Activated T-cell treated with anti-CD3 and anti-CD28 coated beads, Interleukin-2, amount 50 U/mL, for 24 hours (primary cell): ENCODE data around the gene DUSP15.
"Not testable (repeated sequence)": the region's sequence is repeated elsewhere in the genome, so short reads cannot be mapped to it uniquely, and the experiment has no call there.

Experiments used
- DNase-seq: peaks from one replicate; pipeline ENCODE4 v3.0.0-alpha.2; 2020
- H3K27ac Mint-ChIP-seq: 2 replicates; pipeline ENCODE4 v1.8.0; 2020; ENCODE audit warnings: mild to moderate bottlenecking, mixed read lengths
- H3K27me3 Mint-ChIP-seq: 2 replicates; pipeline ENCODE4 v1.8.0; 2020; ENCODE audit warnings: mixed read lengths
- H3K36me3 Mint-ChIP-seq: 2 replicates; pipeline ENCODE4 v1.8.0; 2020; ENCODE audit warnings: low read depth, mixed read lengths
- H3K4me1 Mint-ChIP-seq: 2 replicates; pipeline ENCODE4 v1.8.0; 2020; ENCODE audit warnings: low read depth, mixed read lengths
- H3K4me3 Mint-ChIP-seq: 2 replicates; pipeline ENCODE4 v1.8.0; 2020; ENCODE audit warnings: mild to moderate bottlenecking, moderate library complexity, mixed read lengths
- H3K9me3 Mint-ChIP-seq: 2 replicates; pipeline ENCODE4 v1.8.0; 2020; ENCODE audit warnings: mixed read lengths

Gene DUSP15

DNA sequence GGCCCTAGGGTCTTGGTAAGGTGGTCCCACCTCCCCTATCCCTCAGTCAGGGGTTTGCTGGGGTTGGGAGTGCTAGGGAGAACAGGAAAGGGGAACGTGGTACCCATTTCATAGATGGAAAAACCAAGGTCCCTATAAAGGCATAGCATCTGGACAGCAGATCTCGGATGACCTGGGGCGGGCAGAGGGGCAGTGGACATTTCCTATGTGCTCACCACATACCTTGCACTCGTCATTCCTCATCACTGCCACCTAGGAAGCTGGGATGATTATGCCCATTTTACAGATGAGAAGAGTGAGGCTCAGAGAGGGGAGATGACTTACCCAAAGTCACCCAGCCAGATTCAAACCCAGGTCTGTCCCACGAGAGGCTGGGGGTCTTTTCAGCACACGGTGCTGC lies 39.1 kb downstream of the DUSP15 start:
- Mint-ChIP-seq H3K36me3 (no peaks in the 10 kb centered on the region), H3K4me3 (no peak overlapping the region), H3K9me3 (no peaks in the 10 kb centered on the region), H3K27ac (no peak overlapping the region), H3K4me1 (peaks cover 4% of the 10 kb centered on the region), H3K27me3 (no peaks in the 10 kb centered on the region)
- DNase-seq, result no peak

DNA sequence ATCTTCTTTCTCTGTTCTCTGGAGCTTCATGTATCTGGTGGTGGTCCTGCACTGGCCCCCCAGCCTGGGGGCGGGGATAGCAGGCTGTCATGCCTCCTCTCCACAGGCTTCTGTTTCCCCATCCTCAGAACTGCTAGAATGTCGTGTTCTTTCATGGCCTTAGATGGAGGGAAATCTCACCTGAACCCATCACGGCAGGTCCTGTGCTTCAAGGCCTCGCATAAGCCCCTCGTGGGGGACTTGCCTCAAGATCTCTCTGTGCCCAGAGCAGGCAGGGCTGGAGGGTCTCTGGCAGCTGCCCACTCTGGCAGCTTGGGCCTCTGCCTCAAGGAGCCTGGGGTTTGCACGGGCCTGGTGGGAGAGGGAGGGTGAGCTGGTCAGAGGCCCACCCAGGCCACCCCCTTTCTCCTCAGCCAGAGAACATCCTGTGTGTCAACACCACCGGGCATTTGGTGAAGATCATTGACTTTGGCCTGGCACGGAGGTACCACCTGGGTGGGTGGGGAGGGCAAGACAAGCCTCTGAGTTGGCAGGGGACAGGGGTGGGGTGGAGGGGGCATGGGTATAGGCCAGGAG lies 39.8 kb downstream of the DUSP15 start:
- H3K4me1 Mint-ChIP-seq, result no peaks in the 10 kb centered on the region
- H3K27ac Mint-ChIP-seq, result no peak overlapping the region
- H3K9me3 Mint-ChIP-seq, result no peaks in the 10 kb centered on the region
- no peak for DNase-seq
- H3K27me3 Mint-ChIP-seq, result no peaks in the 10 kb centered on the region
- no peak overlapping the region for H3K4me3 Mint-ChIP-seq
- H3K36me3 Mint-ChIP-seq, result no peaks in the 10 kb centered on the region

DNA sequence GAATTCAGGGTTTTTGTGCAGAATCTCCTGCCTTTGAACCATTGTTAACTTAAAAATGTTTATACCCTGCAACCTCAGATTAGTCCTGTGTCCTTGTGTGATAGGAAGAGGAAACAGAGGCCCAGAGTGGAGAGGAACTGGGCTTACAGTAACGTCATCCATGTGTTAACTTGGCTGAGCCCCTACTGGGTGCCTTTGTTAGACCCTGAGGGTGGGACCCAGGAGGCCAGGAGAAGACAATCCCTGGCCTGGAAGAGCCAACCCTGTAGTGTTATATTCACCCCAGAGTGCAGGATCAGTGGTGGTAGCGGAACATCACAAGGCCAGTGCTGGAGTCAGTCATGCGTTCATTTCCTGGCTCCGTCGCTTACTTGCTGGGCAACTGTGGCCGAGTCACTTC lies 40.6 kb downstream of the DUSP15 start:
- Mint-ChIP-seq H3K4me1 (no peaks in the 10 kb centered on the region), H3K9me3 (no peaks in the 10 kb centered on the region), H3K27ac (no peak overlapping the region), H3K36me3 (no peaks in the 10 kb centered on the region), H3K4me3 (no peak overlapping the region), H3K27me3 (no peaks in the 10 kb centered on the region)
- DNase-seq, result no peak

DNA sequence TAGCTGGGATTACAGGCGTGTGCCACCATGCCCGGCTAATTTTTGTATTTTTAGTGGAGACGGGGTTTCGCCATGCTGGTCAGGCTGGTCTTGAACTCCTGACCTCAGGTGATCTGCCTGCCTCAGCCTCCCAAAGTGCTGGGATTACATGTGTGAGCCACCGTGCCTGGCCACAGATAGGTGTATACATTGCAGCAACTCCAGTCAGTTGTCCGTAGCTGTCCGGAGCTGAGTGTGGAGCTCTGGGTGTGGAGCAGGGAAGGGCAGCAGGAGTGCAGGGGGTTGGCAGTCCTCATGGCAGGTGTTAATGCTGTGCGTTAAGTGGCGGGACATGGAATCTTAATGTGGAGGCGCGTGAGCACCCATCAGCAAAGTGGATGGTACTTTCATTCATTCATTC lies 42.3 kb downstream of the DUSP15 start:
- not testable (repeated sequence) for H3K27ac Mint-ChIP-seq, H3K9me3 Mint-ChIP-seq, H3K4me1 Mint-ChIP-seq, H3K36me3 Mint-ChIP-seq, H3K27me3 Mint-ChIP-seq, H3K4me3 Mint-ChIP-seq, DNase-seq

DNA sequence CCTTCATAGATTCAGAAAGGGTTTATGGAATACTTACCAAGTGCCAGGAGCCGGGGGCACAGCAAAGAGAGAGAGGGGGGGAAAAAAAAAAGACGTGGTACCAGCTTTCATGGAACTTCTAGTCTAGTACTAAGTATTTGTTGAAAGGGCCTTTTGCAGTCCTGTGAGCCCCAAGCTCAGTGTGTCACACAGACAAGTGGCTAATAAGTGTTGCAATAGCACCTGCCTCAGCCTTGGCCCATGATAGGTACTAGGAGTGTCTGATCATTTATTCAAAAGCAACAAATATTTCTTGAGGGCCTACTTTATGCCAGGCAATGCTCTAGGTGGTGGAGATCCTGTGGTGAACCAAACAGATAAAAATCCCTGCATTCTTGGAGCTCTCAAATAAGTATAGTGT lies 43.3 kb downstream of the DUSP15 start:
- H3K4me3 Mint-ChIP-seq, result no peak overlapping the region
- no peak overlapping the region for H3K27ac Mint-ChIP-seq
- no peaks in the 10 kb centered on the region for H3K9me3 Mint-ChIP-seq
- H3K4me1 Mint-ChIP-seq, result peaks cover 2% of the 10 kb centered on the region
- no peaks in the 10 kb centered on the region for H3K27me3 Mint-ChIP-seq
- DNase-seq, result no peak
- no peaks in the 10 kb centered on the region for H3K36me3 Mint-ChIP-seq

DNA sequence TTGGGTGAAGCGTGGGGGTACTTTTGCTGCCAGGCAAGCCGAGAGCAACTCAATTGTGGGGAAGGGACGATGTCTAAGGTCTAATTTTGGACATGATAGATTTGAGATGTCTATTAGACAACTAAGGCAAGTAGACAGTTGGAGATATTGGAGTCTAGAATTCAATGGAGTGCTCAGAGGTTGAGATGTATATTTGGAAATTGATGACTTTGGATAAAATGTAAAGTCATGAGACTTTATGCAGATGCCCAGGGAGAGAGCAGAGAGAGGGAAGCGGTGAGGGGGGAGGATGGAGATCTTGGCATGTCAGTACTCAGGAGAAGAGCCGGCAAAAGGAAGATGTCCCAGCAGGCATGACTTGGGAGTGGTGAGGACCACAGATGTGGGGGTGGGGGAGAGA lies 44.3 kb downstream of the DUSP15 start:
- Mint-ChIP-seq H3K27me3 (no peaks in the 10 kb centered on the region), H3K36me3 (no peaks in the 10 kb centered on the region), H3K27ac (no peak overlapping the region), H3K9me3 (no peaks in the 10 kb centered on the region), H3K4me3 (no peak overlapping the region), H3K4me1 (peaks cover 2% of the 10 kb centered on the region)
- DNase-seq, result no peak

DNA sequence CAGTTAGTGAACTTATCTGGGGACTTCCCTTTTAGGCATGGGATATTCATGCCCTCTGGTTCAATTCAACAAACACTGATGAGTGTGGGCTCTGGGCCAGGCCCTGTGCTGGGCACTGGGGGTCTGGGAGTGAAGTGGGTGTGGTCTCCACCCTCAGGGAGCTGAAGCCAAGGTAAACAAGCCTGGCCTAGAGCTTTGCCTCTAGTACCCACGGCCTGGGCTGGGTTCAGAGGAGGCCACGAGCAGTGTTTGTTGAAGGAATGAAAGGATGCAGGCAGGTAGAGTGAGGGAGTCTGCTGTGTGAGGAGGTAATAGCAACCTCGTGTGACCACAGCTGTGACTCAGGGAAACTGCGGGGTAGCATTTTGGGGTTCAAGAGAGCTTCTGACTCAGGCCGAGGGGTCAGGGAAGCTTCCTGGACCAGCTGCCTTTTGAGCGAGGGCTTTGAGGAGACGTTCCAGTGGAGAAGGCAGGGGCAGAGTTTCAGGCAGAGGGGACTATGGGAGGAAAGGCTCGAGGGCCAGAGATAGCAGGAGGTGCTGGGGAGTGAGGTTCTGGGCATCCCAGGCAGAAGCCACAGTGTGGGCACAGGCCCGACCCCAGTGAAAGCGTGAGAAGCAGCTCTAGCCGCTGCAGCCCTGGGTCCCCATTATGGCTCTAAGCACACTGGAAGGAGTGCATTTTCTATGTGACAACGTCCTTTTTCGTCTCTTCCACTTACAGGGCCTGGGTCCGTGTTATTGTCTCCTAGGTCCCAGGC lies 45.6 kb downstream of the DUSP15 start:
- DNase-seq, result no peak
- Mint-ChIP-seq H3K27ac (no peak overlapping the region), H3K27me3 (no peaks in the 10 kb centered on the region), H3K36me3 (no peaks in the 10 kb centered on the region), H3K4me3 (no peak overlapping the region), H3K9me3 (no peaks in the 10 kb centered on the region), H3K4me1 (peaks cover 2% of the 10 kb centered on the region)

DNA sequence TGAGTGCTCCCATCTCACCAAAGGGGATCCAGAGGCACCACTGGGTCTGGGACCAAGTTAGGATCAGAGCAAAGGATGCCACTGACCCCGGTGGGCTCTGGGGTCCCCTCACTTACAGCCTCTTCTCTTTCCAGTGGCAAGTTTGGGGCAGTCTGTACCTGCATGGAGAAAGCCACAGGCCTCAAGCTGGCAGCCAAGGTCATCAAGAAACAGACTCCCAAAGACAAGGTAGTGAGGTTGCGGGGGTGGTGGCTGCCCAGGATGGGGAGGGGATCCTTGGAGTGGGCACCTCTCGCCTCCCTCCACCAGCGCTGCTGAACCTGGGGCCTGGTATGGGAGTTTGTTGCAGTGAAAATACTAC lies 46.2 kb downstream of the DUSP15 start:
- Mint-ChIP-seq H3K36me3 (no peaks in the 10 kb centered on the region), H3K4me3 (no peak overlapping the region), H3K27me3 (no peaks in the 10 kb centered on the region), H3K27ac (no peak overlapping the region), H3K9me3 (no peaks in the 10 kb centered on the region), H3K4me1 (peaks cover 2% of the 10 kb centered on the region)
- no peak for DNase-seq

DNA sequence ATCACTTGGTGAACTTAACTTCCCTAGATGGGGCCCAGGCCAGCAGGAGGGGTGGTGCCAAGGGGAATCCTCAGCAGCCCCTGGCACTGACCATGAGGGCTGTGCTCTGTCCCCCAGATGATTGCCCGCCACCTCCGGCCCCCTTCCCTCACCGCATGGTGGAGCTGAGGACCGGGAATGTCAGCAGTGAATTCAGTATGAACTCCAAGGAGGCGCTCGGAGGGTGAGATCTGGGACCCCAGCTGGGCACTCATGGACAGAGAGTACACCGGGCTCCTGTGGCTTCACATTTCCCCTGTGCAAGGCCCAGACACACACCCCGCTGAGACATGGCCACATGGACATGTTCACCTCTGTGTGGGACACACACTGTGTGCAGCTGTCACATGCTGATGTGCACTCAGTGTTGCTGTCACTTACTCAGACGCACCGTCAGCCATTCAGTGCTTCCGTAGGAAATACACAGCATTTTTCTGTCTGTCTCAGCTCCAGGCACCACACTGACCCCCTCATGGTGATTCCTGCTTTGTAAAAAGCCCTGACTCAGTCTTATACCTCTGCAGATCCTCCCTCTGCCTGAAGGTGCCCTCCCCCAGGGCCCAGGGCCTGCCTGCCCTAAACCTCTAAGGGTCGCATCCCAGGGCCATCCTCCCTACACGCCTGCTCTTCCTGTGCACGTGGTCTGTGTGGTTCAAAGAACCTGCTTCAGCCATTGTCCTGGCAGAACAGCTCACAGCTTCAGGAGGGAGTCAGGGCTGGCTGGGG lies 46.8 kb downstream of the DUSP15 start:
- no peak overlapping the region for H3K4me3 Mint-ChIP-seq
- H3K36me3 Mint-ChIP-seq, result no peaks in the 10 kb centered on the region

DNA sequence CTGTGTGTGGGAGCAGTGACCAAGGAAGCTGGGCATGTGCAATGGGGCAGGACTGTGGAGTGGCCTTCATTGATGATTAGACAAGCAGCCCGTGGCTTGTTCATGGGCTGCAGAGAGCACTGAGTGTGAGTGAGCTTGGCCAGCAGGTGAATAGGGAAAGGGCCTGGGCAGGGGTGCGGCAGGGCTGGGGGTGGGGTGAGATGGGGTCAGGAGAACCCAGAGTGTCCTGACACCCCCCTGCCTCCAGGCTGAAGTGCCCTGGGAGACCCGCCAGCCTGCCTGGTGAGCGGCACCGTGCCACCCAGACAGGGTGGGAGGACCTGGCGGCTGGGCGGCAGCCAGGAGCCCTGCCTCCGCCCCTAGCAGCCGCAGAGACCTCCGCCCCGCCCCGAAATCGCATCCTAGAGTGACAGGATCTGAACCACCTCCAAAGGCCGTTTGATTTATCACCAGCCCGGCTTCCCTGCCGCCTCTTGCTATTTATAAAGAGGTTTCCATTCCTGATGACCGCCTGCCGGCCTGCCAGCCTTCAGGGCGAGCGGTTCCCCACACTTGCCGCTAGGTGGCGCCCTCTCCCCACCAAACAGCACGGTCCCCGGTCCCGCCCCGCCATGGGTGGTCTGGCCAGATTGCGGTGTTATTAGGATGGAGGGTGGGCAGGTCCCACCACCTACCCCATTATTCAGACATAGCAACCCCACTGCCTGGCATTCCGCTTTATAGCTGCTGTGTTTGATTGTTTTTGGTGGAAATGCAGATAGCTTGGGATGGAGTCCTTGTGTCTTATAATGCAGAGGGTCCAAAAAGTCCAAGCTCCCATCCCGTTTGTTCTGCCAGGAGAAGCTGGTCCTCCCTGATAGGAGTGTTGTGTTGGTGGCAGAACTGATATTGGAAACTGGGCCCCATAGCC lies 47.7 kb downstream of the DUSP15 start:
- Mint-ChIP-seq H3K27me3 (no peaks in the 10 kb centered on the region), H3K36me3 (no peaks in the 10 kb centered on the region), H3K4me1 (peaks cover 2% of the 10 kb centered on the region), H3K9me3 (no peaks in the 10 kb centered on the region), H3K4me3 (no peak overlapping the region), H3K27ac (no peak overlapping the region)
- DNase-seq, result peak; percentile 88

More for the DNA sequence above, 46.8 kb downstream of the DUSP15 start:
- no peak overlapping the region for H3K27ac Mint-ChIP-seq
- H3K27me3 Mint-ChIP-seq, result no peaks in the 10 kb centered on the region
- no peak for DNase-seq
- peaks cover 2% of the 10 kb centered on the region for H3K4me1 Mint-ChIP-seq
- H3K9me3 Mint-ChIP-seq, result no peaks in the 10 kb centered on the region

DNA sequence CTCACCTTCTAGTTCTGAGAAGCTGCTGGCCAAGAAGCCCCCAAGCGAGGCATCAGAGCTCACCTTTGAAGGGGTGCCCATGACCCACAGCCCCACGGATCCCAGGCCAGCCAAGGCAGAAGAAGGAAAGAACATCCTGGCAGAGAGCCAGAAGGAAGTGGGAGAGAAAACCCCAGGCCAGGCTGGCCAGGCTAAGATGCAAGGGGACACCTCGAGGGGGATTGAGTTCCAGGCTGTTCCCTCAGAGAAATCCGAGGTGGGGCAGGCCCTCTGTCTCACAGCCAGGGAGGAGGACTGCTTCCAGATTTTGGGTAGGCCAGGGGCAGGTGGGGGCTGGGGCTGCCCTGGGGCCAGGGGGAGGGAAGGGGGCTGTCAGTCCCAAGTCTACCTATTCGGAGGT lies 48.9 kb downstream of the DUSP15 start:
- Mint-ChIP-seq H3K4me3 (no peak overlapping the region), H3K36me3 (no peaks in the 10 kb centered on the region), H3K27ac (no peak overlapping the region), H3K4me1 (peaks cover 2% of the 10 kb centered on the region), H3K27me3 (no peaks in the 10 kb centered on the region), H3K9me3 (no peaks in the 10 kb centered on the region)
- DNase-seq, result no peak

DNA sequence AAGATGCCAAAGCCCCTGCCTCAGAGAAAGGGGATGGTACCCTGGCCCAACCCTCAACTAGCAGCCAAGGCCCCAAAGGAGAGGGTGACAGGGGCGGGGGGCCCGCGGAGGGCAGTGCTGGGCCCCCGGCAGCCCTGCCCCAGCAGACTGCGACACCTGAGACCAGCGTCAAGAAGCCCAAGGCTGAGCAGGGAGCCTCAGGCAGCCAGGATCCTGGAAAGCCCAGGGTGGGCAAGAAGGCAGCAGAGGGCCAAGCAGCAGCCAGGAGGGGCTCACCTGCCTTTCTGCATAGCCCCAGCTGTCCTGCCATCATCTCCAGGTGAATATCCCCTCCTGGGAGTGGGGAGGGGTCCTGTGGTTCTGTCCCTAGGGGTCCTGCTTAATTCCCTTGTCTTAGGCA lies 50.1 kb downstream of the DUSP15 start:
- Mint-ChIP-seq H3K4me3 (no peak overlapping the region), H3K27me3 (no peaks in the 10 kb centered on the region), H3K4me1 (peaks cover 2% of the 10 kb centered on the region), H3K36me3 (no peaks in the 10 kb centered on the region), H3K27ac (no peak overlapping the region), H3K9me3 (no peaks in the 10 kb centered on the region)
- no peak for DNase-seq

DNA sequence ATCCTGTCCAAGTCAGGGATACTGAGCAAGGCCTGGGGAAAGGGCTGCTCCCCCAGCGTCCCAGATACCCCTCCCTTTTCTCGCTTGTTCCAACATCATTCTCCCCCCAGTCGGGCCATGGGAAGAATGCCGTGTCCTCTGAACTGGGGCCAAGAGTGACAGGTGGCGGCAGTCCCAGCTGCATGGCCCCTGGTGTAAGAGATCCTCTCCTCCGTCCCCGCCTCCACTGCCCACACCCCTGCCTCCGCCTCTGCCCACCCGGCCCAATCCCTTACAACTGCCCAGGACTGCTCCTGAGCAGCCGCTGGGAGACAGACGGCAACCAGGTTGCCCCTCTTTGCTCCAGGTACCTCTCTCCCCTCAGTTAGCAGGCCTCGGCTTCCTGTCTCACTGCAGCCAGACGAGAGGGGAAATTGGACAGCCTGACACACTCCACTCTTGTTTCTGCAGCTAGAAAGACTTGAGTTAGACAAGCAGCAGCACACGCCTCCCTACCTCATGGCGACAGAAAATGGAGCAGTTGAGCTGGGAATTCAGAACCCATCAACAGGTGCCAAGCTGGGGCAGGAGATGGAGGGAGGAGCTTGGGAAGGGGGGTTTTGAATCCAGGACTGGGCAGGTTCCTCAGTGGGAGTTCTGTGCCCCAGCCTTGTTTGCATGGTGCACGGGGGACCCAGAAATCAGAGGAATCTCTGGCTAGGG lies 51.1 kb downstream of the DUSP15 start, which contains the start of gene MYLK2:
MYLK2 (plus strand) TSS at position 274 of the 702 bp plus-strand sequence; CDS start at position 499, 225 bp downstream.
- Mint-ChIP-seq H3K36me3 (no peaks in the 10 kb centered on the region), H3K9me3 (no peaks in the 10 kb centered on the region), H3K27me3 (no peaks in the 10 kb centered on the region), H3K27ac (no peak within 1 kb of the TSS), H3K4me3 (no peak within 1 kb of the TSS), H3K4me1 (peaks cover 2% of the 10 kb centered on the region)
- DNase-seq, result no peak

DNA sequence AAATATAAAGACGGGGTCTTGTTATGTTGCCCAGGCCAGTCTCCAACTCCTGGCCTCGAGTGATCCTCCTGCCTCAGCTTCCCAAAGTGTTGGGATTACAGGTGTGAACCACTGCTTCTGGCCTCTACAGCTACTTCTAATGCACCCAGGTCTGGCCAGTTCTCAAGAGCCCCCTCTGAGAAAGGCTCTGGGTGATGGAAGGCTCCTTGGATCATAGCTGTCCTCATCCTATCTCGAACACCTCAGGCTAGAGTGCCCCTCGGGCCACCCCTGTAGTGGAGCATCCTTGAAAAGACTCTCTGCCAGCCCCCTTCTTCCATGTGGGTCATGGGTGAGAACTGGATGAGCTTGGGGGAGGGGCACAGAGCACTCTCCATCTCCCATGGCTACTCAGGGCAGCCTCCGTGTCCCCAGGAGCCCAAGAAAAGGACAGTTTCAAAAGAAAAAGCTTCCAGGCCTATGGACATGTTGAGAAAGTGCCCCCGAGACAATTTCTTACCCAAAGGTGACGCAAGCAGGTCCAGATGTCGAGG lies 51.9 kb downstream of the DUSP15 start:
- Mint-ChIP-seq H3K4me1 (peaks cover 2% of the 10 kb centered on the region), H3K36me3 (no peaks in the 10 kb centered on the region), H3K9me3 (no peaks in the 10 kb centered on the region), H3K27ac (no peak overlapping the region), H3K4me3 (no peak overlapping the region), H3K27me3 (no peaks in the 10 kb centered on the region)
- no peak for DNase-seq
